IMR-90 (cell line): Measurements from ENCODE around the gene DLG5.

Experiments used
- CEBPB ChIP-seq: IDR thresholded peaks from 2 replicates; pipeline ENCODE4 v1.6.1; 2012; ENCODE audit warnings: low read depth, low read length, improper control_type of control experiment
- CTCF ChIP-seq: conservative IDR thresholded peaks from 2 replicates; pipeline ENCODE4 v1.5.1; 2012; ENCODE audit warnings: mild to moderate bottlenecking, low read depth, low read length, improper control_type of control experiment
- MAFK ChIP-seq: IDR thresholded peaks from 2 replicates; pipeline ENCODE4 v1.6.1; 2012; ENCODE audit warnings: low read depth, low read length, improper control_type of control experiment
- POLR2A ChIP-seq: IDR thresholded peaks from 2 replicates; pipeline ENCODE4 v1.6.1; 2012; ENCODE audit warnings: mild to moderate bottlenecking, low read depth, low read length

GRCh38 chr10:77922055-77922454 lies 4.5 kb downstream of the DLG5 start:
- TF ChIP-seq CTCF: no peak
- TF ChIP-seq CEBPB: no peak
- no peak for TF ChIP-seq POLR2A
- no peak for TF ChIP-seq MAFK
